Urothelium cell line (cell line): Measurements from ENCODE around the gene C14orf180.
A peak's percentile ranks its signal among the peaks of the same experiment; 100 is the strongest.
"Not testable (repeated sequence)": the region's sequence is repeated elsewhere in the genome, so short reads cannot be mapped to it uniquely, and the experiment has no call there.

Source experiments
- DNase-seq: peaks from one replicate; pipeline ENCODE4 v3.0.0; 2011; ENCODE audit warnings: low spot score, mixed read lengths
- FAIRE-seq: peaks from 2 replicates; lab custom pipeline; 2011; peaks lifted over from hg19 to GRCh38; lab: Jason Lieb, UNC

C14orf180 gene

DNA sequence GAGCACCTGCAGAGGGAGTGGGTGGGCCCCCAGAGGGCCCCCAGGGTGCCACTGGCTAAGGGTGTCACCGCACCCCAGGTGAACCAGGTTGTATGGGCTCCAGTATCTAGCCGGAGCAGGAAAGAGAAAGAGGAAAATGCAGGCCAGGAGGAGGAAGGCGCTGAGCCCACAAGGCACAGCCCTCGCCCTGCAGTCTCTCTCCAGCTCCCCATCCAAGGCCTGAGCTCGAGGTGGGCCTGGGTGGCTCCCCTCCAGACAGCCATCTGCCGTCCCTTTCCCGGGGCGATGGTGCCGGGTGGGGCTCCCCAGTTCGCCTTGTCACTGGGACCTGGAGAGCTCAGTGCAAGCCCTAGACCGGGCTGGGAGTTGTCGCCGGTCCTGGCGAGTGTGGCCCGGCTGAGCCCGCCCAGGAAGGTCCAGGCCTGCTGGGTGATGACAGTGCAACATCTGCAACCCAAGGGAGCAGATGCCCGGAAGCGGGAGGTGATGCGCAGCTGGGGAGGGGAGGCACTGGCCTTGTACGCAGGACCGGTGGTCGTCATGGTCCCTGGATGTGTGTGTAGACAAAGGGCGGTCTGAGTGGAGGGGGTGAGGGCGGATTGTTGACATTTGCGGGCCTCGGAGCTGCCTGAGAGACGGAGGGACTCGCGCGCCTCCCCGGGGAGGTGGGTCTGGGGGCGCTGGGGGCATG is 24.3 kb downstream of the C14orf180 start:
- no peak for DNase-seq
- no peak for FAIRE-seq

DNA sequence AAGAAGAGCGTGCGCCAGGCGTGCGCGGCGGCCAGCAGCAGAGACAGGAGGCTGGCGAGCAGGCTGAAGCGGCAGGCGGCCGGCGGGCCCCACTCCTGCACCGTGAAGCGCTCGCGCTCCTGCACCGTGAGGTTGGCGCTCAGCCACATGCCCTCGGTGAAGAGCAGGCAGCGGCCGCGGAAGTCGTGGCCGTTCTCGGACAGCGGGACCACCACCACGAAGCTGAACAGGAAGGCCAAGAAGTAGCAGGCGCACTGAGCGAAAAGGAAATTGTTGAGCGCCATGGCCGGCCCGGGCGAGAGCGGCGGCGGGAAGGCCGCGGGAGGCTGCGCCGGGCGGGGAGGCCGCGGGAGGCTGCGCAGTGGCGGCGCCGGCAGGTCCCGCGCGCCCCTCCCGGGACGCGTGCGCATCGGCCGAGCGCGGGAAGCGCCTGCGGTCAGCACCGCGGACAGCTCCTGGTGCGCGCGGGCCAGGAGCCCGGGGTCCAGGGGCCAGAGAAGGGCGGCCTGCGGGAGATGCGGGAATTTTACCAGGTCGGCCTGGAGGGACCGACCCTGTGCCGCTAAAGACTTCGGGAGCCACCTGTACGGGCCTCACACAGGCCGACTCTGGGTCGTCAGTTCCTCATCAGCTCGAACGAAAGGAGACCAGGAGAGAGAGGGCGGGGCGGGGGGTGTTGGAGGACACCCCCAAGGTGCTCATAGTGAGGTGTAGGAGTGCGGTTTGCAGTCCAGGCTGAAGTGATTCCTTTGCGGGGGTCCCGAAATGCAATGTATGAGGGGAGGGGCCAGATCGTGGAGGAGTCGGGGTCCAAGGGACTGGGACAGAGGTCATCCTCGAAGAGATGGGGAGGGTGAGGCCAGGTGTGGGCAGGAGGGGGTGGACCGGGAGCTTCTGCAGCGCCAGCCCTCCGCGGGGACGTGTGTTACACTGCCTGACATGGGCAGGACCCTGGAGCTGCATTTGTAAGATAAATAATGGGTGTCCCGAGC is 25.2 kb downstream of the C14orf180 start, which contains the start of gene TMEM179:
TMEM179 (minus strand) TSS at position 315 of the 992 bp plus-strand sequence; CDS start at position 284, 31 bp downstream.
- no peak for FAIRE-seq

GRCh38 chr14:104609666-104610065 is 30.1 kb downstream of the C14orf180 start:
- no peak for DNase-seq
- no peak for FAIRE-seq

More for the DNA sequence above, 25.2 kb downstream of the C14orf180 start, which contains the start of gene TMEM179:
- DNase-seq: peak; percentile 72

- no peak for DNase-seq
- FAIRE-seq: no peak
Observed at GRCh38 chr14:104610749-104611310, 31.3 kb downstream of the C14orf180 start.

- DNase-seq (no peak), FAIRE-seq (no peak)
Observed at GRCh38 chr14:104611881-104612280, 32.3 kb downstream of the C14orf180 start.

- no peak for FAIRE-seq
Observed at GRCh38 chr14:104614126-104614812, 34.7 kb downstream of the C14orf180 start.

DNA sequence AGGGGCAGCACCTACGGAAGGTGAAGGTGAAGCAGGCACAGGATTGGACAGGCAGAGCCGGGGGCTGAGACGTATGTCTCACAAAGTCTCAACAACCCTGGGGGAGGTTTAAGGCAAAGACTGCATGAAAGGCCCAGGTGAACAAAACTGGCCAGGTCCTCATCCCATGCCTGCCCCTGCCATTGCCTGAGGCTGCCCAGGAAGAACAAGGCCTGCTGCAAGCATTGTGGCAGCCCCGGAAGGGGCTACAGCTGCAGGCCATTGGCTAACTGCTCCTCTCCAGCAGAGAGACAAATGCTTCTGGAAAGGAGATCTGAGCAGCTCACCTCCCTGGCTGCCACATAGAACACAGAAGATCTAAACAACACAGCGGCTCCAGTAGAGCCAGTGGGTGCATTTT is 45.4 kb downstream of the C14orf180 start:
- DNase-seq (no peak), FAIRE-seq (no peak)

More at GRCh38 chr14:104614126-104614812, 34.7 kb downstream of the C14orf180 start:
- DNase-seq: no peak

DNA sequence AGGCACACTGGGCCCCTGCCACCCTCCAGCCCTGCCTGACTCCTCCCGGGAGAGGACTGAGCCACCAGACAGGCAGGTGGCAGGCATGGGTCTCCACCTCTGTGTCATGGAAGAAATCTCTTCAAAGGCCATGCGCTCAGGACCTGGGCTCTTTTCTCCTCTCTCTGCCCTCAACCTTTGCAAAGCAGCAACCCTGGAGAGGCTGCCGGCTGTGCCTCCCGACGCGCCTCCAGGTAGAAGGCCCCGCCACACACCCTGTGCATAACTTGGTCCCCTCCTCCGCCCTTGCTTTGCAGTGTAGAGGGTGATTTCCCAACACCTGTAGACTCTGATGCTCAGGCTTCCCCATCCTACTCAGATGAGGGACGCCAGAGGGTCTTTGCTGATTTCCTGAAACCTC is 53.2 kb downstream of the C14orf180 start:
- DNase-seq: no peak
- FAIRE-seq: no peak

- FAIRE-seq (no peak), DNase-seq (no peak)
Observed at GRCh38 chr14:104633276-104634137, 53.9 kb downstream of the C14orf180 start.

- no peak for DNase-seq
Observed at GRCh38 chr14:104634138-104634760, 54.7 kb downstream of the C14orf180 start.

GRCh38 chr14:104634886-104635570 is 55.5 kb downstream of the C14orf180 start:
- FAIRE-seq (no peak), DNase-seq (no peak)

More at GRCh38 chr14:104634138-104634760, 54.7 kb downstream of the C14orf180 start:
- FAIRE-seq: no peak

DNA sequence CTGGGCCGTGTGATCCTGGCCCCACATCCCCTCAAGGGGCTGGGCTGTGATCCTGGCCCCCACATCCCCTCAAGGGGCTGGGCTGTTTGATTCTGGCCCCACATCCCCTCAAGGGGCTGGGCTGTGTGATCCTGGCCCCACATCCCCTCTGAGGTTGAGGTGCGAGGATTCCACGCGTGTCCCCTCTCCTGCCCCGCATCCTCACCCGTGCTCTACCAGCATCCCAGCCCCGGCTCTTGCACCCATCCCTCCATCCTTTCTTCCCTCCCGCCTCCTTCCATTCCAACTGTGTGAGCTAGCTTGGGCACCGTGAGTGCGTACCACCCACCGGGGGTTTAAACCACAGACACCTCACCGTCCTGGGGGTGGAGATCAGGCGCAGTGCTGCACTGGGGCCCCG is 56.2 kb downstream of the C14orf180 start:
- FAIRE-seq (no peak), DNase-seq (no peak)

- DNase-seq: no peak
- no peak for FAIRE-seq
Observed at GRCh38 chr14:104636131-104636530, 56.6 kb downstream of the C14orf180 start.

DNA sequence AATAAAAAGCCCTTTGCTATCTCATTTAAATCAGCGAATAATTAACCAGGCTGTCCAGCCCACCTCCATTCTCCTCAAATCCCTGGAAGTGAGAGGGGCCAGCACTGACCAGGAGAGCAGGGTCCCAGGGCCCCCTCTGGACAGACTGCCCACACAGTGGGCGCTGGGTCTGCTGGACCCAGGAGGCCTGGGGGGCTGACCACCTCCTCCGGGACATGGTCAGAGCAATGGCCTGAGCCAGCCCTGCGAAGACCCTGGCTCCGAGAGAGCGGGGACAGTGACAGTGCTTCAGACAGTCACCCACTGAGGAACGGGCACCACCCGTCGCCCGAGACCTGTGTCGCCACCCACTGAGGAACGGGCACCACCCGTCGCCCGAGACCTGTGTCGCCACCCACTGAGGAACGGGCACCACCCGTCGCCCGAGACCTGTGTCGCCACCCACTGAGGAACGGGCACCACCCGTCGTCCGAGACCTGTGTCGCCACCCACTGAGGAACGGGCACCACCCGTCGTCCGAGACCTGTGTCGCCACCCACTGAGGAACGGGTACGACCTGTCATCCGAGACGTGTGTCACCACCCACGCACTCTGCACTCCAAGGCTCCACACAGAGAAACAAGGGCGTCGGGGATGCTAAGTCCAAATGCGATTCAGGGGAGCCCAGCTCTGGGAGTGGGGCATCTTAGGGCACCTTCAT is 57.4 kb downstream of the C14orf180 start:
- not testable (repeated sequence) for DNase-seq, FAIRE-seq

DNA sequence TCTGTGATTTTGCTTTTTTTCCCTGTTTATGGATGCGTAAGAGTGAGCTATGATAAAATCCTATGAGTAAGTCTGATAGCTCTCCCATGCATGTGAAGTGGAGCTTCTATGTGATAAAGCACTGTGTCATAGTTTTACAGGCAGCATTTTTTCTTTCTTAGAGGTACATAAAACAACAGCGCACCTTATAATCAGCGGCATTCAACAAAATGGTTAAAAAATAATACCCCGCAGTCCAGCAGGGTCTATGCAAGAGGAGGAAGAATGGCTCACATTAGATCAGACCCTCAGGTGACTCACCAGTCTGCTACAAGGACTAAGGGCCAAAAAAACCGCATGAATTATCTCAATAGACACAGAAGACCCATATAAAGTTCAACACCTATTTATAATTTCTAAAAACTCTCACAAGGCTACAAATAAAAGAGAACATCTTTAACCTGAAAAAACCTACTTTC is 58.0 kb downstream of the C14orf180 start:
- DNase-seq: no peak
- FAIRE-seq: no peak

GRCh38 chr14:104638190-104638589 is 58.6 kb downstream of the C14orf180 start:
- FAIRE-seq: no peak
- DNase-seq: no peak

DNA sequence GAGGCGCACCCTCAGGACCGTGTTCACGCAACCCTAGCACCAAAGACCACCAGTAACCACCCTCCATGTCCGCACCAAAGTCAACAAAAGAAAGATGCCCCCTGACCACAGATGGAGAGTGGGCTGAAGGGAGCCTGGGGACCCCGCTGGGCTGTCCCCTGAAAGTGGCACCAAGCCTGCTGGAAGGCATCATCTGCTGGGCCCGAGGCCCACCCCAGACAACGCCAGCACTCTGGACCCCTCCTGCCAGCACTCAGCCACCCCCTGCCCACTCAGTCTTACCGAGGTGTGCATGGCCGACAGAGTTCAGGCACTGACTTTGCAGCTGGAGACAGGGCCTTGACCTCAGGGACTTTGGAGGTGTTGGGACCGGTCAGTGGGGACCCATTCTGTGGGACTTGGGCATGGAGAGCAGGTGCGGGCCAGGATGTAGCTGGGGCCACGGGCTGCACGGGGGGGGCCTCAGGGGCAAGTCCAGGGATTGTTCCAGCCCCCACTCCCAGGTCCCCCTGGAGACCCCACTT is 59.4 kb downstream of the C14orf180 start:
- FAIRE-seq (no peak), DNase-seq (no peak)

GRCh38 chr14:104639471-104639870 is 59.9 kb downstream of the C14orf180 start:
- no peak for DNase-seq

More at GRCh38 chr14:104639471-104639870, 59.9 kb downstream of the C14orf180 start:
- FAIRE-seq: no peak
